Mesenchymal stem cell (in vitro differentiated cells and primary cell): Measurements from ENCODE around the gene KRT13.
A peak's percentile ranks its signal among the peaks of the same experiment; 100 is the strongest.

ENCODE experiments used
- DNase-seq: peaks from one replicate; pipeline ENCODE4 v3.0.0-alpha.2; 2013
- H2AFZ ChIP-seq: one replicate; pipeline ENCODE4 v1.6.1; 2013; ENCODE audit warnings: low read depth, mild to moderate bottlenecking, control low read depth, inconsistent platforms, low read length, moderate library complexity
- H2AK5ac ChIP-seq: 2 replicates; pipeline ENCODE4 v1.6.1; 2013; ENCODE audit warnings: low read length, moderate library complexity, mild to moderate bottlenecking, inconsistent platforms; ENCODE audit not compliant: severe bottlenecking
- H2BK120ac ChIP-seq: one replicate; pipeline ENCODE4 v1.6.1; 2013; ENCODE audit warnings: low read depth, mild to moderate bottlenecking, inconsistent platforms, low read length, moderate library complexity
- H2BK12ac ChIP-seq, 2 experiments: one replicate each; pipeline ENCODE4 v1.6.1; 2013; ENCODE audit warnings: inconsistent platforms in 2 of 2, low read length in 2 of 2, mild to moderate bottlenecking in 2 of 2, moderate library complexity in 2 of 2, control low read depth in 1 of 2
- H2BK15ac ChIP-seq: one replicate; pipeline ENCODE4 v1.6.1; 2013; ENCODE audit warnings: mild to moderate bottlenecking, low read depth, inconsistent platforms; ENCODE audit not compliant: poor library complexity, severe bottlenecking
- H2BK5ac ChIP-seq: 2 replicates; pipeline ENCODE4 v1.6.1; 2013; ENCODE audit warnings: low read depth, mild to moderate bottlenecking, low read length, control low read depth, inconsistent platforms; ENCODE audit not compliant: poor library complexity, severe bottlenecking
- H3K14ac ChIP-seq, 2 experiments: one replicate each; pipeline ENCODE4 v1.6.1; 2013; ENCODE audit warnings: inconsistent platforms in 2 of 2, low read length in 2 of 2, control low read depth in 1 of 2, mild to moderate bottlenecking in 1 of 2, moderate library complexity in 1 of 2
- H3K18ac ChIP-seq, 2 experiments: one replicate each; pipeline ENCODE4 v1.6.1; 2013; ENCODE audit warnings: inconsistent platforms in 2 of 2, low read length in 2 of 2, control low read depth in 1 of 2, low read depth in 1 of 2, mild to moderate bottlenecking in 1 of 2
- H3K23ac ChIP-seq, 2 experiments: one replicate each; pipeline ENCODE4 v1.6.1; 2013; ENCODE audit warnings: inconsistent platforms in 2 of 2, low read length in 2 of 2, mild to moderate bottlenecking in 2 of 2, moderate library complexity in 2 of 2, control low read depth in 1 of 2
- H3K27ac ChIP-seq: 2 replicates; pipeline ENCODE4 v1.5.1; 2013; ENCODE audit warnings: mild to moderate bottlenecking, moderate library complexity, low read length, control low read depth, inconsistent platforms; ENCODE audit not compliant: poor library complexity, severe bottlenecking
- H3K27me3 ChIP-seq, 2 experiments: 2 replicates each; pipeline versions ENCODE4 v1.6.1 to v1.7.0; 2013; ENCODE audit warnings: low read length in 2 of 2, mild to moderate bottlenecking in 2 of 2, moderate library complexity in 2 of 2, control low read depth in 1 of 2, inconsistent platforms in 1 of 2; ENCODE audit not compliant: control insufficient read depth in 1 of 2, insufficient read depth in 1 of 2
- H3K36me3 ChIP-seq, 2 experiments: 2 replicates each; pipeline versions ENCODE4 v1.6.1 to v1.7.0; 2013; ENCODE audit warnings: low read length in 2 of 2, control low read depth in 1 of 2, inconsistent platforms in 1 of 2, low read depth in 1 of 2, mild to moderate bottlenecking in 1 of 2; ENCODE audit not compliant: insufficient read depth in 2 of 2, control insufficient read depth in 1 of 2
- H3K4ac ChIP-seq, 2 experiments: one replicate each; pipeline ENCODE4 v1.6.1; 2013; ENCODE audit warnings: inconsistent platforms in 2 of 2, low read length in 2 of 2, mild to moderate bottlenecking in 2 of 2, moderate library complexity in 2 of 2, control low read depth in 1 of 2, low read depth in 1 of 2
- H3K4me1 ChIP-seq: 2 replicates; pipeline ENCODE4 v1.6.1; 2013; ENCODE audit warnings: low read depth, low read length, control low read depth; ENCODE audit not compliant: control insufficient read depth, insufficient read depth
- H3K4me2 ChIP-seq: 2 replicates; pipeline ENCODE4 v1.6.1; 2013; ENCODE audit warnings: low read length, mild to moderate bottlenecking, inconsistent platforms; ENCODE audit not compliant: poor library complexity, severe bottlenecking
- H3K4me3 ChIP-seq, 2 experiments: 2 replicates each; pipeline versions ENCODE4 v1.5.1 to v1.7.0; 2013; ENCODE audit warnings: low read length in 2 of 2, mild to moderate bottlenecking in 2 of 2, control low read depth in 1 of 2, low read depth in 1 of 2; ENCODE audit not compliant: insufficient read depth in 1 of 2
- H3K79me1 ChIP-seq: replicated peaks from 2 replicates; pipeline ENCODE4 v1.6.1; 2013; ENCODE audit warnings: mild to moderate bottlenecking, control low read depth, low read length, inconsistent platforms; ENCODE audit not compliant: poor library complexity, severe bottlenecking
- H3K9ac ChIP-seq: 2 replicates; pipeline ENCODE4 v1.7.0; 2013; ENCODE audit warnings: mild to moderate bottlenecking, low read length, moderate library complexity
- H3K9me3 ChIP-seq: 2 replicates; pipeline ENCODE4 v1.7.0; 2013; ENCODE audit warnings: mild to moderate bottlenecking, low read length; ENCODE audit not compliant: control insufficient read depth
- H4K8ac ChIP-seq: one replicate; pipeline ENCODE4 v1.6.1; 2013; ENCODE audit warnings: inconsistent platforms, mild to moderate bottlenecking, low read length, moderate library complexity
- H4K91ac ChIP-seq: one replicate; pipeline ENCODE4 v1.6.1; 2013; ENCODE audit warnings: mild to moderate bottlenecking, low read length, inconsistent platforms
- WGBS: methylation state at CpG from one replicate; pipeline ENCODE4 v1.1.7; 2013; ENCODE audit warnings: mixed read lengths; 5-methylcytosine and 5-hydroxymethylcytosine counted together

KRT13 gene

DNA sequence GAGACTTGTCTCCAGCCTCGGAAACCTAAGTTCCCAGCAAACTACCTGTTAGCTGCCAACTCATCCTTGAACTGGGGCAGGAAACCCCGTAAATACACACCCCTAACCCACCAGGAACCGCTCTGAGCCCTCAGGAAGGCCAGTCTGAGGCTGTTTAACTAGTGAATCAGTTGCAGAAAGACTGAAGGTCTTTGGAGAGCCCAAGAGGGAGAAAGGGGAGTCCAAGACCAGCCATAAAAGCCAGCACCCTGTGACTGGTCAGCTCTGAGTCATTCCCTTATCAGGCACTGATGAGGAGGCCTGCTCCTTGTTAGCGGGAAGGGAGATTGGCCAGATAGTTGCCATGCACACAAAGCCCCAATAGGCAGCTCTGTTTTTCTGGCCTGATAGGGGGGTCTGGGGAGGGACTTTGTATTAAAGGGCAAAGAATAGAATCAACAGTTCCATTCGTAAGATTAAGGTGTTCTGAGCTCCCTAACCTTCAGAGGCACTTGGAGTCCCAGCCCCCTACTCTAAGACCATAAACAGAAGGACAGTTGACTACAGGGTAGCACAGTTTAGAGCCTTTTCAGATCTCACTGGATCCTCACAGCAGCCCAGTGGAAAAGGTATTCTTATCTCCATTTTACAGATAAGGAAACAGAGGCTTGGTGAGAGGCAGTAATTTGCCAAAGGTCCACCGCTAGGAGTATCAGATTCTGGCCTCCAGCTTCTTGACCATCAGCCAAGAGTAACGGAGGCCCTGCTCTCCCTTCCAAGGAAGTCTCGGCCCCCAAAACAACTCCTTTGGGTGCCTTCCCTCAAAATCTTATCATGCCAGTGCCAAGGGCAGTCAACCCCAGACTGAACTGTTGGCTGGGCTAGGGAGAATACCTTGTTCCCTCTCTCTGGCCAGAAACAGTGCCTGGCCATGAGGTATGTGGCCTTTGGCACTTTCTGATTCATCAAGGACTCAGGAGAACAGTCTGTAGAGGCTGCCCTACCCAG, 24.9 kb upstream of the KRT13 start:
- Histone ChIP-seq H3K18ac (peak overlapping the region; percentile 85 to 90), H3K9ac (peak overlapping the region; percentile 28), H3K4me2 (no peak overlapping the region), H3K23ac (no peak overlapping the region), H3K36me3 (no peaks in the 10 kb centered on the region), H4K8ac (peak overlapping the region; percentile 92), H3K27ac (peak overlapping the region; percentile 30), H2AFZ (no peak overlapping the region), H3K79me1 (peaks cover 2% of the 10 kb centered on the region), H2BK15ac (peak overlapping the region; percentile 15), H2BK5ac (no peak overlapping the region), H3K4me3 (peak overlapping the region in 1 of 2 experiments; percentile 31), H2BK12ac (peak overlapping the region; percentile 85 to 93), H4K91ac (peak overlapping the region; percentile 83), H3K14ac (peak overlapping the region in 1 of 2 experiments; percentile 44), H3K9me3 (no peaks in the 10 kb centered on the region), H3K4ac (peak overlapping the region; percentile 66 to 70), H3K4me1 (peaks cover 32% of the 10 kb centered on the region), H3K27me3 (peaks cover 0 to 22% of the 10 kb centered on the region in 2 experiments), H2BK120ac (peak overlapping the region; percentile 81), H2AK5ac (peak overlapping the region; percentile 76)
- 38% methylated on average over 7 of the region's 8 CpGs for WGBS
- peak; percentile 96 for DNase-seq

DNA sequence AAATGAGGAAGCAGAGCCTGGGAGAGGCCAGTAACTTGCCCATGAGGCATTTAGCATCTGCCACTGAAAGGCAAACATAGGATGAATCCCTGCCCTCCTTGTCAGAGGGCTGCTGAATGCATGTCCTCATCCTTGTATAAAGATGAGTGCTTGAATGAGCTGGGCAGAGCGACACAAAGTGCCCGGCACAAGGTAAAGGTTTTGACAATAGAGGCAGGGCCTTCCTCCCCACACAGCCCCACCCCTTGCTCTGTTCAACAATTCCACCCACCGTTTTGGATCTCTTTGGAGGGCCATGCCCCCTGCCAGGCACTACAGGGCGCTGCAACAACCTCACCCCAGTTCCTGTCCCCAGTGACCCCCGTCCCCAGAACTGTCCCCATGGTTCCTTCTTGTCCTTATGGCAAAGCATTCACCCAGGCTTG, 24.1 kb upstream of the KRT13 start:
- Histone ChIP-seq H3K27me3 (peaks cover 0 to 19% of the 10 kb centered on the region in 2 experiments), H3K36me3 (peaks cover 0 to 8% of the 10 kb centered on the region in 2 experiments), H2AFZ (no peak overlapping the region)

DNA sequence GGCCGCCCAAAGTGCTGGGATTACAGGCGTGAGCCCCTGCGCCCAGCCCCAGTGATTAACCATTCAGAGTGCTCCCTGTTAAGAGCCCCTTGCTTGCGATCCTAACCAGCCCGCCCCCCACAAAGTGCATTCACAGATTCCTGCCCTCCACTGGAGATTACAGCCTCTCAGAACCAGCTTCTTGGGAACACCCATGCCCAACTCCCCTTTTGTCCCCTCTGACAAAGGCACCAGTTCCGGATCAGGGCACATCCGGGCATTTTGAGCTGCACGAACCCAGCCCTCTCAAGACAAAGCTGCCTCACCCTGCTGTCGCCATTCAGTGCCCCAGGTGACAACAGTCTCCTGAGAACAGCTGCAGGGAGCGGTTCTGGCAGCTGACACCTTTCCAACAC, 23.5 kb upstream of the KRT13 start:
- no peak for DNase-seq
- no peak overlapping the region for H2BK120ac ChIP-seq
- H2AK5ac ChIP-seq, result no peak overlapping the region
- H3K4me2 ChIP-seq, result no peak overlapping the region
- no peak overlapping the region for H2AFZ ChIP-seq
- peak overlapping the region in 1 of 2 experiments; percentile 88 for H3K18ac ChIP-seq
- H4K8ac ChIP-seq, result no peak overlapping the region
- H3K4me1 ChIP-seq, result peaks cover 33% of the 10 kb centered on the region
- no peaks in the 10 kb centered on the region for H3K9me3 ChIP-seq
- no peak overlapping the region for H2BK5ac ChIP-seq
- H3K4me3 ChIP-seq, result no peak overlapping the region
- 63% methylated on average over 10 of the region's 10 CpGs for WGBS
- H3K27ac ChIP-seq, result no peak overlapping the region
- no peak overlapping the region for H2BK15ac ChIP-seq
- no peak overlapping the region for H3K23ac ChIP-seq
- peak overlapping the region; percentile 74 for H4K91ac ChIP-seq
- H3K27me3 ChIP-seq, result peaks cover 0 to 19% of the 10 kb centered on the region in 2 experiments
- no peak overlapping the region for H3K14ac ChIP-seq
- H3K4ac ChIP-seq, result peak overlapping the region in 1 of 2 experiments; percentile 9
- peak overlapping the region in 1 of 2 experiments; percentile 93 for H2BK12ac ChIP-seq
- peaks cover 0 to 14% of the 10 kb centered on the region in 2 experiments for H3K36me3 ChIP-seq
- H3K9ac ChIP-seq, result no peak overlapping the region
- H3K79me1 ChIP-seq, result peaks cover 2% of the 10 kb centered on the region

More for the DNA sequence above, 24.1 kb upstream of the KRT13 start:
- H3K23ac ChIP-seq, result no peak overlapping the region
- H3K14ac ChIP-seq, result no peak overlapping the region
- peak overlapping the region; percentile 81 for H2BK120ac ChIP-seq
- no peak overlapping the region for H3K9ac ChIP-seq
- H3K79me1 ChIP-seq, result peaks cover 2% of the 10 kb centered on the region
- peak overlapping the region; percentile 30 for H3K27ac ChIP-seq
- H3K4me1 ChIP-seq, result peaks cover 33% of the 10 kb centered on the region
- peak overlapping the region; percentile 24 to 88 for H3K18ac ChIP-seq
- H2BK12ac ChIP-seq, result peak overlapping the region; percentile 69 to 93
- peak overlapping the region; percentile 38 for H4K8ac ChIP-seq
- no peak overlapping the region for H2BK15ac ChIP-seq
- peak overlapping the region; percentile 42 to 52 for H3K4ac ChIP-seq
- WGBS, result 56% methylated on average over 5 of the region's 5 CpGs
- peak overlapping the region; percentile 49 for H2AK5ac ChIP-seq
- no peaks in the 10 kb centered on the region for H3K9me3 ChIP-seq
- H2BK5ac ChIP-seq, result no peak overlapping the region
- no peak overlapping the region for H3K4me2 ChIP-seq
- H4K91ac ChIP-seq, result peak overlapping the region; percentile 55
- H3K4me3 ChIP-seq, result no peak overlapping the region
- no peak for DNase-seq
